ELF-1 (cell line): ENCODE results near the gene ARHGEF25.
"Not testable (repeated sequence)": the region's sequence is repeated elsewhere in the genome, so short reads cannot be mapped to it uniquely, and the experiment has no call there.

Source experiments
- DNase-seq: peaks from one replicate; pipeline ENCODE4 v3.0.0-alpha.2; 2016; ENCODE audit warnings: low read depth, low spot score

The ARHGEF25 gene

GRCh38 chr12:57611108-57611826 is at the start of gene ARHGEF25:
TSS of gene ARHGEF25 (plus strand) at chr12:57611435. CDS start at chr12:57611895, 460 bp downstream.
- DNase-seq, result peak; percentile 64

- no peak for DNase-seq
These were observed 47.9 kb upstream of the ARHGEF25 start for GRCh38 chr12:57563358-57563757.

- DNase-seq, result no peak
These were observed 47.0 kb upstream of the ARHGEF25 start for GRCh38 chr12:57564178-57564740.

- DNase-seq, result no peak
These were observed 42.4 kb upstream of the ARHGEF25 start for GRCh38 chr12:57568838-57569237.

GRCh38 chr12:57569858-57570257 is 41.4 kb upstream of the ARHGEF25 start:
- no peak for DNase-seq

GRCh38 chr12:57570438-57570837 is 40.8 kb upstream of the ARHGEF25 start:
- DNase-seq, result not testable (repeated sequence)

GRCh38 chr12:57571926-57572762 is 39.1 kb upstream of the ARHGEF25 start:
- DNase-seq, result no peak

- no peak for DNase-seq
These were observed 36.4 kb upstream of the ARHGEF25 start for GRCh38 chr12:57574795-57575194.

- no peak for DNase-seq
These were observed 35.2 kb upstream of the ARHGEF25 start for GRCh38 chr12:57575771-57576612.

GRCh38 chr12:57576613-57577160 is 34.5 kb upstream of the ARHGEF25 start:
- no peak for DNase-seq

- DNase-seq, result no peak
These were observed 33.1 kb upstream of the ARHGEF25 start for GRCh38 chr12:57577981-57578758.

- DNase-seq, result no peak
These were observed 32.2 kb upstream of the ARHGEF25 start for GRCh38 chr12:57579011-57579410.

GRCh38 chr12:57579677-57580465 is 31.4 kb upstream of the ARHGEF25 start:
- no peak for DNase-seq

- DNase-seq, result no peak
These were observed 30.8 kb upstream of the ARHGEF25 start for GRCh38 chr12:57580466-57580795.

GRCh38 chr12:57581802-57582201 is 29.4 kb upstream of the ARHGEF25 start:
- no peak for DNase-seq

- no peak for DNase-seq
These were observed 28.8 kb upstream of the ARHGEF25 start for GRCh38 chr12:57582440-57582839.

- DNase-seq, result peak; percentile 80
These were observed 28.0 kb upstream of the ARHGEF25 start for GRCh38 chr12:57583008-57583831.

GRCh38 chr12:57584050-57584449 is 27.2 kb upstream of the ARHGEF25 start:
- DNase-seq, result no peak

GRCh38 chr12:57584690-57585089 is 26.5 kb upstream of the ARHGEF25 start:
- no peak for DNase-seq
